CD4-positive, alpha-beta T cell treated with Interleukin-15 for 4 hours (primary cell): Measurements from ENCODE around the gene STARD13.

Experiments used
- DNase-seq: peaks from one replicate; pipeline ENCODE4 v3.0.0-alpha.2; 2020; ENCODE audit warnings: low spot score

STARD13 gene

GRCh38 chr13:33224191-33224590 lies 61.4 kb downstream of the STARD13 start:
- no peak for DNase-seq

DNA sequence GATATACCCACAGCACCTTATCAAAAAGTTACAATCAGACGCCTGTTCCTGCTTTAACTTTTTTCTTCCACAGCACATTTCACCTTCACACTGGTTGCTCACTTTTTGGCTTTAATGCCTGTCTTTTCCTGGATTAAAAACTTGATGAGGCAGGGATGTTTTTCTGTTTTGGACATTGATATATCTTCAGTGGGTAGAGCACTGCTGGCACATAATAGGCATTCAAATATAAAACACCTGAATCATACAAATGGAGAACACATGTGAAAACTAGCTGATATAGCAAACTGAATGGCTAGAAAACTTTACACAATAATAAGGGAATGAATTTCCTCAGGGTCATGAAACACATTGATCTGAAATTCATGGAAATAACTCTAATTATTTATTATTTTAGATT lies 65.6 kb downstream of the STARD13 start:
- no peak for DNase-seq

- no peak for DNase-seq
Observed at GRCh38 chr13:33218426-33218825, 67.1 kb downstream of the STARD13 start.

- DNase-seq: no peak
Observed at GRCh38 chr13:33218020-33218419, 67.5 kb downstream of the STARD13 start.

- no peak for DNase-seq
Observed at GRCh38 chr13:33217256-33217655, 68.3 kb downstream of the STARD13 start.

DNA sequence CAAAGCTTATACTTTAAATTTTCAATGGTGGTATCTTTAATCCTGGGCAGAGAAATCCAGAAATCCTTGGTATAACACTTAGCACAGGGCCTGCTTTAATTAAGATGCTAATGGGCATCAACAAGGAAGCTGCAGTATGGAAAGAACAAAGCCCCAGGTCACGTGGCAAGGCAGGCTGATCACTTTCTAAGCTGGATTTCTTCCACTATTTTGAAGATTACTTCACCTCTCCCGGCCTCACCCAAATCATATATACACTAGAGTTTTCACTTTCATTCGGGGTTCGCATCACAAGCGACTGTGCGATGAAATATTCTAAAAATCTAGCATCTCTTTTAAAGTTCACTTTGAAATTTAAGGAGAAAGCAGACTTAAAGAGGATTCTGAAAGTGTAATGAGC lies 71.8 kb downstream of the STARD13 start:
- no peak for DNase-seq

DNA sequence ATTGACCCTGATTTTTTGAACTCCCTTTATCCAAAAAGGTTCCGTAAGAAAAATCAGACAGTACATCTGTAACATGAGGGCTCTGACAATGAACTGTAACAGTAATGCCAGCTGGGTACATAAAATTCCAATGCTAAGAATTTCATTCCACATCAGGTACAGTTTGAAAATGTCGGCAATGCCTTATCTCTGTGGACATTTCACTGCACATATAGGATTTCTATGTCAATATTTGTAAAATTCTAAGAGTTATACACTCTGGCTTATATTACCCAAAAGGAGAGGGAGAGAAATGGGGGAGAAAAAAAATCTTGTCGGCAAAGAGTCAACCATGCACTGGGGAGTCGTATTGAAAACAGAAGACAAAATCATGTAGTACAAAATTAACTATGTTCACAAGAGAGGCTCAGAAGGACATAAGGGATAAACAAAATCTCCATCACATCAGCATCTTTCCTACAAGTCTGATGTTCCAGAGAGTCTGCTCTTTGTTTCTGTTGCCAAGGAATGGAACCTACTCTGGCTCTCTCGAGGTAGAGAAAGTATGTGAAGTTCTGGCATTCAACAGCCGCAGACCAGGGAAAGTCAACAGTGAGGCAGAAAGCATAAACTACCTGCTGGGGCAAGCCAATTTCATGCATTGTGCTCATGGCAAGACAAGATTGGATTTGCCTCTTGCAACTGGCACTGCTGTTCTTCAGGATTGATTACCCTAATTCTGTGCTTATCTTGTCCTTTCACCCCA lies 72.4 kb downstream of the STARD13 start:
- DNase-seq: no peak

DNA sequence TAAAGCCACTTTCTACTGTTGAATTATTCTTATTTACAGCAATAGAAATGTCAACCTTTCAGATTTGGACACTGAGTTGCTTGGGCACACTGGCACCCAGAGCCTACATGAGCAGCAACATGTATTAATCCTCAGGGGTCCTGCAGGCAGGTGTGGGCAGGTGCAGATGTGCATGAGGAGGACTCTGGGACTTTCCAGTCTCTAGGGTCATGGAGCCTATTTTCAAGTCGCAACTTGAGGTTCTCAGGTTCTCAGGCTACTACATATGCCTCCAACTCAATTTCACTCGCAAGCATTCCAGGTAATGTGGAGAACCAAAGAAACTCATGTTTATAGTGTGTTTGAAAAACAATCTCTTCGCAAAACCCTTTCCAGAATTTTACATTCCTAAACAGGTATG lies 73.2 kb downstream of the STARD13 start:
- DNase-seq: no peak

DNA sequence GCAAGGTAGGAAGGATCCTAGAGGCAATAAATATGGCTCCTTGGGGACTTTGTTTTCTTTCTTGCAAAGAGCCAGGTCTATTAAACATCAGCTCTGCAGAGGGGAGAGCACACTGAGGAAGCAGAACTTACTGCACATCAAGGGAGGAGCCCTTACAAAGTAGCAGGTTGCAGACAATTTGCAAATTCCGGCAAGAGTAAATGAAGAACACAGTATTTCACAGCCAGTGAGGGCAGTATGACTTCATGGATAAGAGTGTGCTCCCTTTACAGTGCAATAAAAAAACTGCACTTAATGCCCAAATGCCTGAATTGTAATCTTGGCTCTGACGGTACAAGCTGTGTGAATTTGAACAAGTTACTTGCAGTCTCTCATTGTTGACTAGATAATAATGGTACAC lies 75.5 kb downstream of the STARD13 start:
- DNase-seq: no peak

DNA sequence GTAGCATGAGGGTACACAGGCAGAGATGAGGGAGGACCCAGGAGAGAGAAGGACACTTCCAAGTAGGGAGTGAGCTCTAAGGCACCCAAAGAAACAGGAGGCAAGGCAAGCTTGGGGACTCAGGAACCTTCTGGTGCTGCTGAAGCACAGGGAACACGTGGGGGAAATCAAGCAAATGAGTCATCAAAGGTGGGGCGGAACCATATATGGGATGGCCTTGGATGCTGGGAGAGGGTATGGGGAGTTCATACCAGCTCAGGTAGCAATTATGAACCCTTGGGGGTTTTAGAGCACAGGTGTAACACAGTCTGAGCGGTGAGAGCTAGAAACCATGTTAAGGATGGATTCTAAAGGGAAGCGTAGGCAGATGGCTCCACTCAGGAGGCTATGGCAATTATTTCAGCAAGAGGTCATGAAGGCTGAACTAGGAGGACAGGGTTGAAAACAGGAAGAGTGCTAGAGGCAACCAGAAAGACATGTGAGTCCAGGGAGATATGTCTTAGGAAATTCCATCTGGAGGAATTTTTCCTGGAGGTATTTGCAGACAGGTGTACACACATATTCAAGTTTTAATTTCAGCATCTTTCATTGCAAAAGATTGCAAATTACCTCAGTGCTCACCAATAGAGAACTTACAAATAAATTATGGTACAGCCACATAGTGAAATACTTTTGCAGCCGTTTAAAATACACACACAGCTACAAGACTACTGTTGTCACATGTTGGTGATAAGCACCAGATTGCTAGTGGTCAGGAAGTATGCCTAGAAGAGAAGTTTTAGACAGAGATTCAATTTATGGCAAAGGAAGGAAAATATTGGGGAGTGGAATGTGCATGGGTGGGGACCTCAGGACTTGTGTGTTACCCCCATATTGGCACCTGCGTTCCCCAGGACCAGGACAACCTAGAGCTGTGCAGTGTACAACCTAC lies 77.0 kb downstream of the STARD13 start:
- DNase-seq: no peak

DNA sequence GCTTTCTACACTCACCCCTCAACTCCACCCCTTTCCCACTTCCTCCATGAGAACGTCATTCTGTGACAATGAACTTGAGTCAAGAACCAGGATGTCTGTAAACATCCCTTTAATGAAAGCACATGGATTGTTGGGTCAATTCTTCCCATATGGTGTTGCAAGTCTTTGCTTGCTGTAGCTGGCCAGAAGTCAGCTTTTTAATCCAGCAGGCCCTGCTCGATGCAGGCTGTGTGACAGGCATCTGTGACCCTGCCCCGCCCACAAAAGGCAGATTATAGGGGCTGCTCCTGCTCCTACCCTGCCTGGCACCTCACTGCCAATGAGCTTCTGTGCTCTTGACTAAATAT lies 78.0 kb downstream of the STARD13 start:
- DNase-seq: no peak

- no peak for DNase-seq
Observed at GRCh38 chr13:33206945-33207614, 78.5 kb downstream of the STARD13 start.

DNA sequence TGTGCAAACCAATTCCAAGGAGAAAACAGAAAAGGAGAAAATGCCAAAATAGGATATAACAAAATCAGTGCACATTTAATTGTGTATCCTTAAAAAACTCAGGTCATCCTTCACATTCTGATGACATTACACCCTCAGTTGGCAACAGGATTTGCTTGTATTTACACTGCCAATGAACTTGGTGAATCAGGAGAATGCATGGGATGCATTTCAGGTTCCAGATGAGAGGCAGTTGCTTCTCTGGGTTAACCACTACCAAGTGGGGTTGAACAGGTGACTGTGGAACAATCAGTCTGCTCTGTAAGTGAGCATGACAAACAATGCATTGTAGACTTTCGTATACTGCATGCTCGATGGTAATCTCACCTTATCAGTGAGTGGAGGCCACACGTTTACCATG lies 79.1 kb downstream of the STARD13 start:
- DNase-seq: no peak

- no peak for DNase-seq
Observed at GRCh38 chr13:33205804-33206221, 79.7 kb downstream of the STARD13 start.

- DNase-seq: no peak
Observed at GRCh38 chr13:33205224-33205623, 80.3 kb downstream of the STARD13 start.

GRCh38 chr13:33204130-33204927 lies 81.2 kb downstream of the STARD13 start:
- no peak for DNase-seq

DNA sequence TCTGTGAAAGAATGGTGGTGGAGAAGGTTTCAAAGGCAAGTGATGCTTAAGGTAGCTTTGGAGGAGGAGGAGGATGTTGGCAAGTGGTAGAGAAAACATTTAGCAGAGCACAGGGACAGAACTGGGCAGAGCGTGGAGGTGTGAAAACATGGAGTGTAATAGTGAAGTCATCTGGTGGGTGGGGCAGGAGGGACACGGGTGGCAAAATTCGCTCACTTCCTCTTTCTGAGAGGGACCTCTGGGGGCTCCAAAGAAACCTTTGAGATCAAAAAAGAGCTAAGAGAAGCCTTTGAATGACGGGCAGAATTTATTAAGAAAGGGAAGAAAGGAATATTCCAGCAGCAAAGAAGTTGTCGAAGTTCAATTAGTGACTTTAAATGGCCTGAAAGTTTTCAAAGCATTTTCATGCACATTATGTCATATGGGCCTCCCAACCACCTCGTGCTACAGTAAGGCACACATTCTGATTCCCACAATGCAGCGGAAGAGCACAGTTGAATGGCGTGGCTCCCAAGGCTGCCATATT lies 82.8 kb downstream of the STARD13 start:
- DNase-seq: no peak

- DNase-seq: no peak
Observed at GRCh38 chr13:33201659-33202058, 83.9 kb downstream of the STARD13 start.

- no peak for DNase-seq
Observed at GRCh38 chr13:33199289-33199850, 86.2 kb downstream of the STARD13 start.

GRCh38 chr13:33197541-33197971 lies 88.0 kb downstream of the STARD13 start:
- no peak for DNase-seq

GRCh38 chr13:33196767-33197166 lies 88.8 kb downstream of the STARD13 start:
- DNase-seq: no peak
